Immature natural killer cell (primary cell): ENCODE measurements around the gene LRRTM2. TPM values are rescaled to one million over a fixed set of nuclear protein-coding genes. Genes with fewer than 3 reads are reported as not detected.
"Not testable (repeated sequence)": the region's sequence is repeated elsewhere in the genome, so short reads cannot be mapped to it uniquely, and the experiment has no call there.

ENCODE experiments used
- DNase-seq, 3 donors: peaks; one replicate each; pipeline ENCODE4 v3.0.0; 2022; ENCODE audit warnings: mixed read lengths in 1 of 3
- H3K27ac Mint-ChIP-seq, 6 donors: one replicate each; pipeline ENCODE4 v1.8.0; 2020; ENCODE audit warnings: mixed read lengths in 6 of 6, mild to moderate bottlenecking in 5 of 6, inconsistent platforms in 4 of 6, moderate library complexity in 3 of 6
- H3K27me3 Mint-ChIP-seq, 3 donors: one replicate each; pipeline ENCODE4 v1.8.0; 2020 to 2021; ENCODE audit warnings: low read depth in 3 of 3, mild to moderate bottlenecking in 3 of 3, mixed read lengths in 3 of 3, moderate library complexity in 3 of 3, inconsistent platforms in 1 of 3
- H3K36me3 Mint-ChIP-seq, 3 donors: one replicate each; pipeline ENCODE4 v1.8.0; 2020; ENCODE audit warnings: mixed read lengths in 3 of 3, inconsistent platforms in 2 of 3, mild to moderate bottlenecking in 2 of 3
- H3K4me1 Mint-ChIP-seq, 2 donors: one replicate each; pipeline ENCODE4 v1.8.0; 2020; ENCODE audit warnings: inconsistent platforms in 2 of 2, mild to moderate bottlenecking in 2 of 2, mixed read lengths in 2 of 2, moderate library complexity in 1 of 2
- H3K4me3 Mint-ChIP-seq, 5 donors: one replicate each; pipeline ENCODE4 v1.8.0; 2020; ENCODE audit warnings: mild to moderate bottlenecking in 5 of 5, mixed read lengths in 5 of 5, inconsistent platforms in 3 of 5, moderate library complexity in 3 of 5
- H3K9me3 Mint-ChIP-seq, 6 donors: one replicate each; pipeline ENCODE4 v1.8.0; 2020; ENCODE audit warnings: mild to moderate bottlenecking in 6 of 6, mixed read lengths in 6 of 6, inconsistent platforms in 4 of 6, moderate library complexity in 3 of 6
- polyA plus RNA-seq, 3 donors: library from polyadenylated mRNA; unstranded; fragments of 300-500 nt; fragmentation: Illumina TruSeq; gene quantifications; one replicate each; pipeline ENCODE4 v1.2.3, GENCODE V29; 2021

LRRTM2 gene
- polyA plus RNA-seq, 3 donors from 2014 or later, result not detected

GRCh38 chr5:138843316-138844124 lies 31.6 kb downstream of the LRRTM2 start:
- no peak overlapping the region for H3K4me3 Mint-ChIP-seq
- no peak overlapping the region for H3K27ac Mint-ChIP-seq
- H3K4me1 Mint-ChIP-seq, result peaks cover 11 to 17% of the 10 kb centered on the region in 2 donors
- H3K36me3 Mint-ChIP-seq, result peaks cover 0 to 3% (median 0%) of the 10 kb centered on the region in 3 donors
- no peaks in the 10 kb centered on the region for H3K9me3 Mint-ChIP-seq
- H3K27me3 Mint-ChIP-seq, result no peaks in the 10 kb centered on the region
- DNase-seq, result no peak

GRCh38 chr5:138841531-138841930 lies 33.6 kb downstream of the LRRTM2 start:
- Mint-ChIP-seq H3K27me3 (peaks cover 0 to 5% (median 0%) of the 10 kb centered on the region in 3 donors), H3K9me3 (no peaks in the 10 kb centered on the region), H3K27ac (no peak overlapping the region), H3K36me3 (peaks cover 0 to 3% (median 0%) of the 10 kb centered on the region in 3 donors), H3K4me1 (no peaks in the 10 kb centered on the region), H3K4me3 (no peak overlapping the region)
- DNase-seq, result no peak

- Mint-ChIP-seq H3K4me1 (no peaks in the 10 kb centered on the region), H3K27me3 (peaks cover 0 to 5% (median 0%) of the 10 kb centered on the region in 3 donors), H3K27ac (no peak overlapping the region), H3K36me3 (peaks cover 0 to 3% (median 0%) of the 10 kb centered on the region in 3 donors), H3K4me3 (no peak overlapping the region), H3K9me3 (no peaks in the 10 kb centered on the region)
- no peak for DNase-seq
Measured at GRCh38 chr5:138840103-138840502, 35.0 kb downstream of the LRRTM2 start.

- no peaks in the 10 kb centered on the region for H3K36me3 Mint-ChIP-seq
Measured at GRCh38 chr5:138837160-138837559, 38.0 kb downstream of the LRRTM2 start.

GRCh38 chr5:138834853-138835252 lies 40.3 kb downstream of the LRRTM2 start:
- not testable (repeated sequence) for H3K36me3 Mint-ChIP-seq, H3K27ac Mint-ChIP-seq, H3K4me3 Mint-ChIP-seq, DNase-seq, H3K4me1 Mint-ChIP-seq, H3K9me3 Mint-ChIP-seq, H3K27me3 Mint-ChIP-seq

More at GRCh38 chr5:138837160-138837559, 38.0 kb downstream of the LRRTM2 start:
- H3K4me1 Mint-ChIP-seq, result peaks cover 0 to 1% of the 10 kb centered on the region in 2 donors
- H3K27ac Mint-ChIP-seq, result no peak overlapping the region
- no peak overlapping the region for H3K4me3 Mint-ChIP-seq
- H3K27me3 Mint-ChIP-seq, result peaks cover 0 to 9% (median 0%) of the 10 kb centered on the region in 3 donors
- no peak for DNase-seq
- H3K9me3 Mint-ChIP-seq, result no peaks in the 10 kb centered on the region

GRCh38 chr5:138833726-138834480 lies 41.2 kb downstream of the LRRTM2 start:
- DNase-seq, result no peak
- Mint-ChIP-seq H3K27me3 (peaks cover 0 to 9% (median 2%) of the 10 kb centered on the region in 3 donors), H3K4me3 (no peak overlapping the region), H3K27ac (no peak overlapping the region), H3K4me1 (peaks cover 0 to 2% of the 10 kb centered on the region in 2 donors), H3K9me3 (no peaks in the 10 kb centered on the region), H3K36me3 (peaks cover 0 to 6% (median 4%) of the 10 kb centered on the region in 3 donors)

- Mint-ChIP-seq H3K4me3 (no peak overlapping the region), H3K27ac (no peak overlapping the region), H3K4me1 (peaks cover 0 to 2% of the 10 kb centered on the region in 2 donors), H3K36me3 (peaks cover 4 to 15% (median 12%) of the 10 kb centered on the region in 3 donors), H3K9me3 (no peaks in the 10 kb centered on the region), H3K27me3 (peaks cover 0 to 6% (median 2%) of the 10 kb centered on the region in 3 donors)
- no peak for DNase-seq
Measured at GRCh38 chr5:138833080-138833479, 42.1 kb downstream of the LRRTM2 start.

- Mint-ChIP-seq H3K4me1 (peaks cover 0 to 2% of the 10 kb centered on the region in 2 donors), H3K27me3 (peaks cover 0 to 4% (median 2%) of the 10 kb centered on the region in 3 donors), H3K9me3 (no peaks in the 10 kb centered on the region), H3K4me3 (no peak overlapping the region), H3K27ac (no peak overlapping the region), H3K36me3 (peaks cover 9 to 22% (median 16%) of the 10 kb centered on the region in 3 donors)
- no peak for DNase-seq
Measured at GRCh38 chr5:138832218-138832617, 42.9 kb downstream of the LRRTM2 start.

GRCh38 chr5:138831703-138832102 lies 43.4 kb downstream of the LRRTM2 start:
- Mint-ChIP-seq H3K4me1 (peaks cover 0 to 2% of the 10 kb centered on the region in 2 donors), H3K9me3 (no peaks in the 10 kb centered on the region), H3K36me3 (peaks cover 10 to 23% (median 17%) of the 10 kb centered on the region in 3 donors), H3K27ac (peak overlapping the region in 1 of 6 donors; percentile 46), H3K4me3 (no peak overlapping the region), H3K27me3 (peaks cover 0 to 4% (median 2%) of the 10 kb centered on the region in 3 donors)
- no peak for DNase-seq

GRCh38 chr5:138829341-138829740 lies 45.8 kb downstream of the LRRTM2 start:
- Mint-ChIP-seq H3K27me3 (peaks cover 0 to 4% (median 2%) of the 10 kb centered on the region in 3 donors), H3K36me3 (peaks cover 10 to 23% (median 17%) of the 10 kb centered on the region in 3 donors), H3K27ac (no peak overlapping the region), H3K9me3 (no peaks in the 10 kb centered on the region), H3K4me3 (no peak overlapping the region), H3K4me1 (peaks cover 0 to 2% of the 10 kb centered on the region in 2 donors)
- no peak for DNase-seq

- no peak overlapping the region for H3K27ac Mint-ChIP-seq
- H3K9me3 Mint-ChIP-seq, result no peaks in the 10 kb centered on the region
- peaks cover 0 to 2% (median 0%) of the 10 kb centered on the region in 3 donors for H3K27me3 Mint-ChIP-seq
Measured at GRCh38 chr5:138828556-138828955, 46.6 kb downstream of the LRRTM2 start.

GRCh38 chr5:138824924-138825863 lies 49.9 kb downstream of the LRRTM2 start:
- Mint-ChIP-seq H3K27me3 (peaks cover 0 to 4% (median 3%) of the 10 kb centered on the region in 3 donors), H3K9me3 (no peaks in the 10 kb centered on the region), H3K36me3 (peaks cover 10 to 23% (median 17%) of the 10 kb centered on the region in 3 donors), H3K4me3 (no peak overlapping the region), H3K27ac (peak overlapping the region in 1 of 6 donors; percentile 54), H3K4me1 (no peaks in the 10 kb centered on the region)
- DNase-seq, result peak in 2 of 3 donors; percentile 12 to 14

More at GRCh38 chr5:138828556-138828955, 46.6 kb downstream of the LRRTM2 start:
- H3K4me1 Mint-ChIP-seq, result peaks cover 0 to 2% of the 10 kb centered on the region in 2 donors
- peaks cover 10 to 23% (median 17%) of the 10 kb centered on the region in 3 donors for H3K36me3 Mint-ChIP-seq
- no peak for DNase-seq
- H3K4me3 Mint-ChIP-seq, result no peak overlapping the region

- Mint-ChIP-seq H3K4me3 (no peak overlapping the region), H3K36me3 (peaks cover 10 to 23% (median 17%) of the 10 kb centered on the region in 3 donors), H3K9me3 (no peaks in the 10 kb centered on the region), H3K4me1 (no peaks in the 10 kb centered on the region), H3K27ac (no peak overlapping the region), H3K27me3 (peaks cover 0 to 4% (median 3%) of the 10 kb centered on the region in 3 donors)
- no peak for DNase-seq
Measured at GRCh38 chr5:138824516-138824915, 50.6 kb downstream of the LRRTM2 start.
